WTC11 (cell line): ENCODE data around the gene TMEM106A. TPM values are rescaled to one million over a fixed set of nuclear protein-coding genes. Genes with fewer than 3 reads are reported as not detected.
"Not testable (repeated sequence)": the region's sequence is repeated elsewhere in the genome, so short reads cannot be mapped to it uniquely, and the experiment has no call there.

Experiments
- ATAC-seq: fragments of 200-7000 bp; cut with Tn5 transposase; 2 replicates; pipeline ENCODE4 v1.10.0; 2021; ENCODE audit warnings: mild to moderate bottlenecking, moderate library complexity
- CTCF ChIA-PET: fragments of 300-600 bp; sonication (Branson Sonifier 250); formaldehyde crosslinking; loops from one replicate; lab custom pipeline; 2021; ENCODE audit warnings: antibody characterized with exemption; lab: Charles Lee
- POLR2A ChIA-PET: fragments of 350-600 bp; sonication (Branson Sonifier 250); formaldehyde crosslinking; loops from one replicate; lab custom pipeline; 2021; ENCODE audit warnings: antibody characterized with exemption; lab: Charles Lee
- DNase-seq: peaks from one replicate; pipeline ENCODE4 v3.0.0; 2021; ENCODE audit warnings: low spot score
- H3K27ac Mint-ChIP-seq: 2 replicates; pipeline ENCODE4 v1.8.0; 2021; ENCODE audit warnings: mixed read lengths
- H3K27me3 Mint-ChIP-seq: 2 replicates; pipeline ENCODE4 v1.8.0; 2021; ENCODE audit warnings: low read depth, mild to moderate bottlenecking, moderate library complexity, mixed read lengths
- H3K36me3 Mint-ChIP-seq: 2 replicates; pipeline ENCODE4 v1.8.0; 2021; ENCODE audit warnings: mixed read lengths
- H3K4me1 Mint-ChIP-seq: 2 replicates; pipeline ENCODE4 v1.8.0; 2022; ENCODE audit warnings: mixed read lengths
- H3K4me3 Mint-ChIP-seq: 2 replicates; pipeline ENCODE4 v1.8.0; 2021; ENCODE audit warnings: mild to moderate bottlenecking, moderate library complexity, mixed read lengths
- H3K9me3 Mint-ChIP-seq: 2 replicates; pipeline ENCODE4 v1.8.0; 2021; ENCODE audit warnings: mixed read lengths
- GRHL2 ChIP-seq: fragments of 250-450 bp; sonication (Bioruptor Pico); IDR thresholded peaks from 2 replicates; pipeline ENCODE4 v1.8.0; 2022; ENCODE audit warnings: mild to moderate bottlenecking, moderate library complexity; ENCODE audit not compliant: insufficient replicate concordance, severe bottlenecking
- HMGA2 ChIP-seq: fragments of 250-450 bp; sonication (Bioruptor Pico); IDR thresholded peaks from 2 replicates; pipeline ENCODE4 v1.4.0; 2021; ENCODE audit warnings: mild to moderate bottlenecking, moderate library complexity
- JAZF1 ChIP-seq: fragments of 250-450 bp; sonication (Bioruptor Pico); IDR thresholded peaks from 2 replicates; pipeline ENCODE4 v1.9.0; 2021; ENCODE audit warnings: moderate library complexity, mild to moderate bottlenecking, inconsistent platforms
- JUN ChIP-seq: sonication (generic); formaldehyde crosslinking; IDR thresholded peaks from 2 replicates; pipeline ENCODE4 v1.8.0; 2023; ENCODE audit warnings: mild to moderate bottlenecking, missing genetic modification reagents
- MYBL2 ChIP-seq: sonication (generic); formaldehyde crosslinking; IDR thresholded peaks from 2 replicates; pipeline ENCODE4 v1.8.1; 2023; ENCODE audit warnings: mild to moderate bottlenecking, moderate library complexity, missing genetic modification reagents
- NFATC4 ChIP-seq: fragments of 250-450 bp; sonication (Bioruptor Pico); IDR thresholded peaks from 2 replicates; pipeline ENCODE4 v1.9.0; 2021; ENCODE audit warnings: mild to moderate bottlenecking
- OVOL2 ChIP-seq: fragments of 250-450 bp; sonication (Bioruptor Pico); IDR thresholded peaks from 2 replicates; pipeline ENCODE4 v1.9.0; 2021; ENCODE audit warnings: mild to moderate bottlenecking, borderline replicate concordance
- PRRX2 ChIP-seq: fragments of 250-450 bp; sonication (Bioruptor Pico); IDR thresholded peaks from 2 replicates; pipeline ENCODE4 v1.8.0; 2021; ENCODE audit warnings: mild to moderate bottlenecking
- SMAD4 ChIP-seq: sonication (generic); formaldehyde crosslinking; IDR thresholded peaks from 2 replicates; pipeline ENCODE4 v1.8.0; 2022; ENCODE audit warnings: mild to moderate bottlenecking, missing genetic modification reagents
- ZNF232 ChIP-seq: sonication (generic); formaldehyde crosslinking; IDR thresholded peaks from 2 replicates; pipeline ENCODE4 v1.8.0; 2022; ENCODE audit warnings: mild to moderate bottlenecking, missing genetic modification reagents
- total RNA-seq: library from RNA; stranded (reverse); gene quantifications from 3 replicates; pipeline ENCODE4 v1.2.3, GENCODE V29; 2021
- TF ChIP-seq, protein P1 (sequence below): sonication (generic); formaldehyde crosslinking; IDR thresholded peaks from 2 replicates; pipeline ENCODE4 v1.8.1; 2023; ENCODE audit warnings: mild to moderate bottlenecking, missing genetic modification reagents, moderate library complexity
- TF ChIP-seq, protein P2 (sequence below): sonication (generic); formaldehyde crosslinking; IDR thresholded peaks from 2 replicates; pipeline ENCODE4 v1.8.1; 2022; ENCODE audit warnings: low read depth, missing genetic modification reagents, borderline replicate concordance
- TF ChIP-seq, protein P3 (sequence below): sonication (generic); formaldehyde crosslinking; IDR thresholded peaks from 2 replicates; pipeline ENCODE4 v1.8.1; 2023; ENCODE audit warnings: mild to moderate bottlenecking, missing genetic modification reagents
- TF ChIP-seq, protein P4 (sequence below): sonication (generic); formaldehyde crosslinking; IDR thresholded peaks from 2 replicates; pipeline ENCODE4 v1.8.0; 2022; ENCODE audit warnings: mild to moderate bottlenecking, missing genetic modification reagents
- TF ChIP-seq, protein P5 (sequence below): fragments of 250-450 bp; sonication (Bioruptor Pico); IDR thresholded peaks from 2 replicates; pipeline ENCODE4 v1.9.0; 2021; ENCODE audit warnings: mild to moderate bottlenecking, borderline replicate concordance

Gene TMEM106A
- total RNA-seq, 1 experiment from 2014 or later, result 4.4 TPM

DNA sequence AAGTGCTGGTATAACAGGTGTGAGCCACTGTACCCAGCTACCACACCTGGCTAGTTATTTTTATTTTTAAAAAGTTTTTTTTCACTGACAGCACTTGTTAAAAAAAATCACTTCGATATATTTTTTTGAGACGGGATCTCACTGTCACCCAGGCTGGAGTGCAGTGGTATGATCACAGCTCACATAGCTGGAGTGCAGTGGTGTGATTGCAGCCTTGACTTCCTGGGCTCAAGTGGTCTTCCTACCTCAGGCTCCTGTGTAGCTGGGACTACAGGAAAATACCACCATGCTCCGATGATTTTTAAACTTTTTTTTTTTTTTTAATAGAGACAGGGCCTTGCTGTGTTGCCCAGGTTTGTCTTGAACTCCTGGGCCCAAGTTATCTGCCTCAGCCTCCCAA is 27.8 kb upstream of the TMEM106A start:
- Mint-ChIP-seq H3K4me3 (no peak overlapping the region), H3K27me3 (no peaks in the 10 kb centered on the region), H3K27ac (no peak overlapping the region), H3K9me3 (peaks cover 5% of the 10 kb centered on the region; the same call in 1 of the 2 replicates), H3K36me3 (peaks cover 24% of the 10 kb centered on the region), H3K4me1 (no peaks in the 10 kb centered on the region)
- CTCF ChIA-PET, result interaction anchor here (0.6 kb wide), 2 partner anchors 15 to 23 kb away, joined by 3 read pairs; no protein-coding TSS in a partner anchor
- ATAC-seq (no peak), DNase-seq (no peak)
- TF ChIP-seq SMAD4 (CRISPR knock-in tag), result no peak
- TF ChIP-seq, protein P1, sequence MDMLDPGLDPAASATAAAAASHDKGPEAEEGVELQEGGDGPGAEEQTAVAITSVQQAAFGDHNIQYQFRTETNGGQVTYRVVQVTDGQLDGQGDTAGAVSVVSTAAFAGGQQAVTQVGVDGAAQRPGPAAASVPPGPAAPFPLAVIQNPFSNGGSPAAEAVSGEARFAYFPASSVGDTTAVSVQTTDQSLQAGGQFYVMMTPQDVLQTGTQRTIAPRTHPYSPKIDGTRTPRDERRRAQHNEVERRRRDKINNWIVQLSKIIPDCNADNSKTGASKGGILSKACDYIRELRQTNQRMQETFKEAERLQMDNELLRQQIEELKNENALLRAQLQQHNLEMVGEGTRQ, result no peak
- POLR2A ChIA-PET, result interaction anchor here (0.8 kb wide), 1 partner anchor 41 kb away, joined by 7 read pairs; no protein-coding TSS in a partner anchor

DNA sequence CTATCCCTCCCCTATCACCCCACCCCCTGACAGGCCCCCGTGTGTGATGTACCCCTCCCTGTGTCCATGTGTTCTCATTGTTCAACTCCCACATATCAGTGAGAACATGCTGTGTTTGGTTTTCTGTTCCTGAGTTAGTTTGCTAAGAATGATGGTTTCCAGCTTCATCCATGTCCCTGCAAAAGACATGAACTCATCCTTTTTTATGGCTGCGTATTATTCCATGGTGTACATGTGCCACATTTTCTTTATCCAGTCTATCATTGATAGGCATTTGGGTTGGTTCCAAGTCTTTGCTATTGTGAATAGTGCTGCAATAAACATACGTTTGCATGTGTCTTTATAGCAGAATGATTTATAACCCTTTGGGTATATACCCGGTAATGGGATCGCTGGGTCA is 25.0 kb upstream of the TMEM106A start:
- CTCF ChIA-PET, H3K9me3 Mint-ChIP-seq, ATAC-seq, DNase-seq, H3K27me3 Mint-ChIP-seq, H3K4me3 Mint-ChIP-seq, H3K4me1 Mint-ChIP-seq, H3K27ac Mint-ChIP-seq: not testable (repeated sequence)
- POLR2A ChIA-PET, result interaction anchor here (0.6 kb wide), 1 partner anchor 8 kb away, joined by 3 read pairs; no protein-coding TSS in a partner anchor
- peaks cover 44% of the 10 kb centered on the region for H3K36me3 Mint-ChIP-seq

DNA sequence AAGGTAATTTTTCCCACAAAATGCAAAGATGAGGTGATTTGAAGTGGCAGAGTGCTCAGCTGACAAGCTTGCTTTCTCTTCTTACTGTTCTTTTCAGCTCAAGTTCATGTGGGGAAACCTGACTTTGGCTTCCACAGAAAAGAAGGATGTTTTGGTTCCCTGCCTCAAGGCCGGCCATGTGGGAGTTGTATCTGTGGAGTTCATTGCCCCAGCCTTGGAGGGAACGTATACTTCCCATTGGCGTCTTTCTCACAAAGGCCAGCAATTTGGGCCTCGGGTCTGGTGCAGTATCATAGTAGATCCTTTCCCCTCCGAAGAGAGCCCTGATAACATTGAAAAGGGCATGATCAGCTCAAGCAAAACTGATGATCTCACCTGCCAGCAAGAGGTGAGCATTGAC is 18.4 kb upstream of the TMEM106A start:
- Mint-ChIP-seq H3K4me1 (no peaks in the 10 kb centered on the region), H3K27me3 (no peaks in the 10 kb centered on the region), H3K36me3 (peaks cover 75% of the 10 kb centered on the region), H3K27ac (no peak overlapping the region), H3K9me3 (no peaks in the 10 kb centered on the region), H3K4me3 (no peak overlapping the region)
- no peak for TF ChIP-seq ZNF232 (CRISPR knock-in tag)
- TF ChIP-seq NFATC4 (CRISPR knock-in tag), result no peak
- ChIA-PET POLR2A (no interaction called here), CTCF (no interaction called here)
- DNase-seq (no peak), ATAC-seq (no peak)

DNA sequence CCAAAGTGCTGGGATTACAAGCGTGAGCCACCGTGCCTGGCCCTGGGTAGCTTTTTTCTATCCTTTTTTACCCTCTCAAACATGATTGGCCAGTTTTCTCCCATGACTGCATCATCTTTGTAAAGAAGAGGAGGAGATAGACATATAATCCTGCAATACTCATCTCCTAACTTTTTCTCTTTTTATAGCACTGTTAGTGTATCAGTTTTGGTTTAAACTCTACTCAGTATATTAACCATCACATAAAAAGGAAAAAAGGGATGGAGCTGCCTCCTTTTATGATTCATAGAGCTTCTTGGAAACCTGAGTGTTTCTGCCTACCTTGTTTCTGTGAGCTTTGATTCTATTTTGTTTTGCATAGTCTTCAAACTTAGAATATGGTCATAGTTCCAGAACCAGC is 12.0 kb upstream of the TMEM106A start:
- DNase-seq, result no peak
- no peak overlapping the region for H3K27ac Mint-ChIP-seq
- TF ChIP-seq, protein P2, sequence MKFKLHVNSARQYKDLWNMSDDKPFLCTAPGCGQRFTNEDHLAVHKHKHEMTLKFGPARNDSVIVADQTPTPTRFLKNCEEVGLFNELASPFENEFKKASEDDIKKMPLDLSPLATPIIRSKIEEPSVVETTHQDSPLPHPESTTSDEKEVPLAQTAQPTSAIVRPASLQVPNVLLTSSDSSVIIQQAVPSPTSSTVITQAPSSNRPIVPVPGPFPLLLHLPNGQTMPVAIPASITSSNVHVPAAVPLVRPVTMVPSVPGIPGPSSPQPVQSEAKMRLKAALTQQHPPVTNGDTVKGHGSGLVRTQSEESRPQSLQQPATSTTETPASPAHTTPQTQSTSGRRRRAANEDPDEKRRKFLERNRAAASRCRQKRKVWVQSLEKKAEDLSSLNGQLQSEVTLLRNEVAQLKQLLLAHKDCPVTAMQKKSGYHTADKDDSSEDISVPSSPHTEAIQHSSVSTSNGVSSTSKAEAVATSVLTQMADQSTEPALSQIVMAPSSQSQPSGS (CRISPR knock-in tag), result no peak
- TF ChIP-seq, protein P3, sequence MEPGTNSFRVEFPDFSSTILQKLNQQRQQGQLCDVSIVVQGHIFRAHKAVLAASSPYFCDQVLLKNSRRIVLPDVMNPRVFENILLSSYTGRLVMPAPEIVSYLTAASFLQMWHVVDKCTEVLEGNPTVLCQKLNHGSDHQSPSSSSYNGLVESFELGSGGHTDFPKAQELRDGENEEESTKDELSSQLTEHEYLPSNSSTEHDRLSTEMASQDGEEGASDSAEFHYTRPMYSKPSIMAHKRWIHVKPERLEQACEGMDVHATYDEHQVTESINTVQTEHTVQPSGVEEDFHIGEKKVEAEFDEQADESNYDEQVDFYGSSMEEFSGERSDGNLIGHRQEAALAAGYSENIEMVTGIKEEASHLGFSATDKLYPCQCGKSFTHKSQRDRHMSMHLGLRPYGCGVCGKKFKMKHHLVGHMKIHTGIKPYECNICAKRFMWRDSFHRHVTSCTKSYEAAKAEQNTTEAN (CRISPR knock-in tag), result no peak
- TF ChIP-seq NFATC4 (CRISPR knock-in tag) (no peak), HMGA2 (no peak), JUN (CRISPR knock-in tag) (no peak), OVOL2 (CRISPR knock-in tag) (no peak), JAZF1 (CRISPR knock-in tag) (no peak), GRHL2 (CRISPR knock-in tag) (no peak), PRRX2 (CRISPR knock-in tag) (no peak), MYBL2 (CRISPR knock-in tag) (no peak)
- TF ChIP-seq, protein P4, sequence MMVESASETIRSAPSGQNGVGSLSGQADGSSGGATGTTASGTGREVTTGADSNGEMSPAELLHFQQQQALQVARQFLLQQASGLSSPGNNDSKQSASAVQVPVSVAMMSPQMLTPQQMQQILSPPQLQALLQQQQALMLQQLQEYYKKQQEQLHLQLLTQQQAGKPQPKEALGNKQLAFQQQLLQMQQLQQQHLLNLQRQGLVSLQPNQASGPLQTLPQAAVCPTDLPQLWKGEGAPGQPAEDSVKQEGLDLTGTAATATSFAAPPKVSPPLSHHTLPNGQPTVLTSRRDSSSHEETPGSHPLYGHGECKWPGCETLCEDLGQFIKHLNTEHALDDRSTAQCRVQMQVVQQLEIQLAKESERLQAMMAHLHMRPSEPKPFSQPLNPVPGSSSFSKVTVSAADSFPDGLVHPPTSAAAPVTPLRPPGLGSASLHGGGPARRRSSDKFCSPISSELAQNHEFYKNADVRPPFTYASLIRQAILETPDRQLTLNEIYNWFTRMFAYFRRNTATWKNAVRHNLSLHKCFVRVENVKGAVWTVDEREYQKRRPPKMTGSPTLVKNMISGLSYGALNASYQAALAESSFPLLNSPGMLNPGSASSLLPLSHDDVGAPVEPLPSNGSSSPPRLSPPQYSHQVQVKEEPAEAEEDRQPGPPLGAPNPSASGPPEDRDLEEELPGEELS, result no peak
- TF ChIP-seq, protein P5, sequence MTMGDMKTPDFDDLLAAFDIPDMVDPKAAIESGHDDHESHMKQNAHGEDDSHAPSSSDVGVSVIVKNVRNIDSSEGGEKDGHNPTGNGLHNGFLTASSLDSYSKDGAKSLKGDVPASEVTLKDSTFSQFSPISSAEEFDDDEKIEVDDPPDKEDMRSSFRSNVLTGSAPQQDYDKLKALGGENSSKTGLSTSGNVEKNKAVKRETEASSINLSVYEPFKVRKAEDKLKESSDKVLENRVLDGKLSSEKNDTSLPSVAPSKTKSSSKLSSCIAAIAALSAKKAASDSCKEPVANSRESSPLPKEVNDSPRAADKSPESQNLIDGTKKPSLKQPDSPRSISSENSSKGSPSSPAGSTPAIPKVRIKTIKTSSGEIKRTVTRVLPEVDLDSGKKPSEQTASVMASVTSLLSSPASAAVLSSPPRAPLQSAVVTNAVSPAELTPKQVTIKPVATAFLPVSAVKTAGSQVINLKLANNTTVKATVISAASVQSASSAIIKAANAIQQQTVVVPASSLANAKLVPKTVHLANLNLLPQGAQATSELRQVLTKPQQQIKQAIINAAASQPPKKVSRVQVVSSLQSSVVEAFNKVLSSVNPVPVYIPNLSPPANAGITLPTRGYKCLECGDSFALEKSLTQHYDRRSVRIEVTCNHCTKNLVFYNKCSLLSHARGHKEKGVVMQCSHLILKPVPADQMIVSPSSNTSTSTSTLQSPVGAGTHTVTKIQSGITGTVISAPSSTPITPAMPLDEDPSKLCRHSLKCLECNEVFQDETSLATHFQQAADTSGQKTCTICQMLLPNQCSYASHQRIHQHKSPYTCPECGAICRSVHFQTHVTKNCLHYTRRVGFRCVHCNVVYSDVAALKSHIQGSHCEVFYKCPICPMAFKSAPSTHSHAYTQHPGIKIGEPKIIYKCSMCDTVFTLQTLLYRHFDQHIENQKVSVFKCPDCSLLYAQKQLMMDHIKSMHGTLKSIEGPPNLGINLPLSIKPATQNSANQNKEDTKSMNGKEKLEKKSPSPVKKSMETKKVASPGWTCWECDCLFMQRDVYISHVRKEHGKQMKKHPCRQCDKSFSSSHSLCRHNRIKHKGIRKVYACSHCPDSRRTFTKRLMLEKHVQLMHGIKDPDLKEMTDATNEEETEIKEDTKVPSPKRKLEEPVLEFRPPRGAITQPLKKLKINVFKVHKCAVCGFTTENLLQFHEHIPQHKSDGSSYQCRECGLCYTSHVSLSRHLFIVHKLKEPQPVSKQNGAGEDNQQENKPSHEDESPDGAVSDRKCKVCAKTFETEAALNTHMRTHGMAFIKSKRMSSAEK, result no peak
- no peak for ATAC-seq
- H3K4me3 Mint-ChIP-seq, result no peak overlapping the region
- H3K27me3 Mint-ChIP-seq, result no peaks in the 10 kb centered on the region
- H3K36me3 Mint-ChIP-seq, result peaks cover 64% of the 10 kb centered on the region
- no peaks in the 10 kb centered on the region for H3K9me3 Mint-ChIP-seq
- H3K4me1 Mint-ChIP-seq, result no peaks in the 10 kb centered on the region
- ChIA-PET CTCF (interaction anchor here (0.6 to 1.8 kb wide), 7 partner anchors 12 to 474 kb away, joined by 3 to 8 read pairs (median 3); partner anchors contain the start of genes DHX8 and TMEM106A), POLR2A (interaction anchor here (0.8 kb wide), 1 partner anchor 12 kb away, joined by 3 read pairs; the partner anchor contains the start of gene TMEM106A)
